HCT116 (cell line): Measurements from ENCODE around the gene TM6SF1. TPM values are rescaled to one million over a fixed set of nuclear protein-coding genes. Genes with fewer than 3 reads are reported as not detected.

Experiments
- ATAC-seq: fragments of 200-7000 bp; cut with Tn5 transposase; 2 replicates; pipeline ENCODE4 v1.9.1; 2020; ENCODE audit warnings: mild to moderate bottlenecking, moderate library complexity
- BruUV-seq: library from RNA; stranded (reverse); fragments of 400-500 nt; replicated peaks from 2 replicates; lab custom pipeline; 2021; lab: Mats Ljungman, UMichigan
- CTCF ChIA-PET: fragments of 300-600 bp; sonication (Branson Sonifier 250); formaldehyde crosslinking; loops from one replicate; lab custom pipeline; 2021; ENCODE audit warnings: antibody characterized with exemption; lab: Charles Lee
- POLR2A ChIA-PET: fragments of 300-600, 350-600 bp; sonication (Branson Sonifier 250); formaldehyde crosslinking; loops from one replicate; lab custom pipeline; 2021; ENCODE audit warnings: antibody characterized with exemption; lab: Charles Lee
- RAD21 ChIA-PET, 2 experiments: fragments of 300-600 bp; sonication (Branson Sonifier 250); formaldehyde crosslinking; loops; one replicate each; lab custom pipeline; 2023; ENCODE audit warnings: low total read pairs in 2 of 2; ENCODE audit not compliant: uncharacterized antibody in 2 of 2, unreplicated experiment in 2 of 2, low non-redundant PET in 1 of 2; lab: Charles Lee
- DNase-seq: peaks from one replicate; pipeline ENCODE4 v3.0.0-alpha.2; 2010; ENCODE audit warnings: low read depth, low spot score
- H2AFZ ChIP-seq: fragments of 200-600 bp; shearing (Covaris generic), sonication (generic); 2 replicates; pipeline ENCODE4 v1.6.1; 2017; ENCODE audit warnings: low read depth, mixed run types, mixed read lengths, antibody characterized with exemption, low read length; ENCODE audit not compliant: poor library complexity, severe bottlenecking
- H3K27ac ChIP-seq: 2 replicates; pipeline ENCODE4 v1.5.1; 2012; ENCODE audit warnings: low read depth, low read length
- H3K27me3 ChIP-seq: fragments of 200-600 bp; sonication (generic); 2 replicates; pipeline ENCODE4 v1.6.1; 2016; ENCODE audit warnings: mixed run types, low read length, mixed read lengths; ENCODE audit not compliant: insufficient read depth
- H3K36me3 ChIP-seq, 2 experiments: fragments of 200-500 bp in 1 of 2; fragments of 200-600 bp in 1 of 2; sonication (Bioruptor generic) in 1 of 2; sonication (generic) in 1 of 2; 2 replicates each; pipeline versions ENCODE4 v1.5.1 to v1.6.1; 2014 to 2016; ENCODE audit warnings: low read length in 2 of 2, inconsistent platforms in 1 of 2, mixed read lengths in 1 of 2, mixed run types in 1 of 2; ENCODE audit not compliant: insufficient read depth in 2 of 2, control insufficient read depth in 1 of 2
- H3K4me1 ChIP-seq, 2 experiments: fragments of 200-600 bp in 1 of 2; sonication (generic) in 1 of 2; 2 replicates each; pipeline versions ENCODE4 v1.5.1 to v1.6.1; 2012 to 2017; ENCODE audit warnings: low read length in 2 of 2, inconsistent platforms in 1 of 2, mild to moderate bottlenecking in 1 of 2, mixed read lengths in 1 of 2, mixed run types in 1 of 2, moderate library complexity in 1 of 2; ENCODE audit not compliant: insufficient read depth in 2 of 2, control insufficient read depth in 1 of 2
- H3K4me2 ChIP-seq: fragments of 200-600 bp; sonication (generic); 2 replicates; pipeline ENCODE4 v1.6.1; 2017; ENCODE audit warnings: mixed run types, low read length, mixed read lengths
- H3K4me3 ChIP-seq, 2 experiments: fragments of 200-600 bp in 1 of 2; sonication (generic) in 1 of 2; replicated peaks in 1 of 2; 2 replicates each; pipeline ENCODE4 v1.5.1; 2011 to 2016; ENCODE audit warnings: low read length in 2 of 2, control low read depth in 1 of 2, low read depth in 1 of 2, mild to moderate bottlenecking in 1 of 2, mixed read lengths in 1 of 2, mixed run types in 1 of 2
- H3K79me2 ChIP-seq: fragments of 200-600 bp; sonication (generic); 2 replicates; pipeline ENCODE4 v1.6.1; 2017; ENCODE audit warnings: mild to moderate bottlenecking, mixed run types, low read length, moderate library complexity, mixed read lengths; ENCODE audit not compliant: insufficient read depth
- H3K9ac ChIP-seq: fragments of 200-600 bp; sonication (generic); 2 replicates; pipeline ENCODE4 v1.6.1; 2016; ENCODE audit warnings: low read length, mixed read lengths
- H3K9me2 ChIP-seq: fragments of 200-600 bp; sonication (generic), shearing (Covaris generic); 2 replicates; pipeline ENCODE4 v1.6.1; 2017; ENCODE audit warnings: mixed run types, mild to moderate bottlenecking, moderate library complexity; ENCODE audit not compliant: insufficient read depth
- H3K9me3 ChIP-seq, 2 experiments: fragments of 200-500 bp in 1 of 2; fragments of 200-600 bp in 1 of 2; sonication (Bioruptor generic) in 1 of 2; sonication (generic) in 1 of 2; 2 replicates each; pipeline ENCODE4 v1.6.1; 2014 to 2017; ENCODE audit warnings: low read length in 2 of 2, mixed read lengths in 2 of 2, inconsistent platforms in 1 of 2, low read depth in 1 of 2, mild to moderate bottlenecking in 1 of 2, mixed run types in 1 of 2, moderate library complexity in 1 of 2; ENCODE audit not compliant: control insufficient read depth in 1 of 2, insufficient read depth in 1 of 2
- H4K20me1 ChIP-seq: fragments of 200-600 bp; sonication (generic), shearing (Covaris generic); 2 replicates; pipeline ENCODE4 v1.6.1; 2017; ENCODE audit warnings: mixed run types, mild to moderate bottlenecking, moderate library complexity; ENCODE audit not compliant: insufficient read depth
- CBX3 ChIP-seq: IDR thresholded peaks from 2 replicates; pipeline ENCODE4 v1.6.1; 2012; ENCODE audit warnings: low read depth
- EGR1 ChIP-seq: IDR thresholded peaks from 2 replicates; pipeline ENCODE4 v1.6.1; 2012; ENCODE audit warnings: low read depth
- EZH2phosphoT487 ChIP-seq: fragments of 200-600 bp; IDR thresholded peaks from 2 replicates; pipeline ENCODE4 v1.6.1; 2018; ENCODE audit warnings: antibody characterized with exemption, borderline replicate concordance
- FOSL1 ChIP-seq: IDR thresholded peaks from 2 replicates; pipeline ENCODE4 v1.6.1; 2012; ENCODE audit warnings: low read depth
- POLR2AphosphoS5 ChIP-seq: IDR thresholded peaks from 2 replicates; pipeline ENCODE4 v1.6.1; 2011; ENCODE audit warnings: mild to moderate bottlenecking, low read depth, low read length, moderate library complexity
- RAD21 ChIP-seq: IDR thresholded peaks from 2 replicates; pipeline ENCODE4 v1.6.1; 2012; ENCODE audit warnings: low read depth, mild to moderate bottlenecking
- SP1 ChIP-seq: IDR thresholded peaks from 2 replicates; pipeline ENCODE4 v1.6.1; 2012; ENCODE audit warnings: low read depth
- SRF ChIP-seq: IDR thresholded peaks from 2 replicates; pipeline ENCODE4 v1.6.1; 2012; ENCODE audit warnings: low read depth
- TCF7L2 ChIP-seq: IDR thresholded peaks from 2 replicates; pipeline ENCODE4 v1.7.0; 2011; ENCODE audit warnings: borderline replicate concordance, inconsistent platforms; ENCODE audit not compliant: insufficient read depth, insufficient read length; ENCODE audit errors: extremely low read depth
- YY1 ChIP-seq: IDR thresholded peaks from 2 replicates; pipeline ENCODE4 v1.6.1; 2011; ENCODE audit warnings: low read length, low read depth, moderate library complexity, mild to moderate bottlenecking; ENCODE audit not compliant: insufficient replicate concordance; ENCODE audit errors: extremely low read depth
- ZNF274 ChIP-seq: fragments of 200-500 bp; sonication (Bioruptor generic); IDR thresholded peaks from 2 replicates; pipeline ENCODE4 v1.6.1; 2014; ENCODE audit warnings: mild to moderate bottlenecking, low read depth, low read length, inconsistent platforms
- intact Hi-C: fragments of 100-400 bp; cut with micrococcal nuclease; formaldehyde crosslinking; loops from 2 replicates; pipeline ENCODE4 v1.10.0; 2022
- total RNA-seq: library from RNA; stranded (reverse); gene quantifications from one replicate; pipeline ENCODE4 v1.2.1, GENCODE V29; 2021; ENCODE audit not compliant: unreplicated experiment
- TF ChIP-seq, protein P1 (sequence below): IDR thresholded peaks from 2 replicates; pipeline ENCODE4 v1.6.1; 2011; ENCODE audit warnings: mild to moderate bottlenecking, low read length, moderate library complexity; ENCODE audit not compliant: insufficient replicate concordance; ENCODE audit errors: extremely low read depth
- TF ChIP-seq, protein P2 (sequence below): IDR thresholded peaks from 2 replicates; pipeline ENCODE4 v1.6.1; 2012
- TF ChIP-seq, protein P3 (sequence below): IDR thresholded peaks from 2 replicates; pipeline ENCODE4 v1.6.1; 2012

Gene TM6SF1
- total RNA-seq, 1 experiment from 2014 or later: not detected

DNA sequence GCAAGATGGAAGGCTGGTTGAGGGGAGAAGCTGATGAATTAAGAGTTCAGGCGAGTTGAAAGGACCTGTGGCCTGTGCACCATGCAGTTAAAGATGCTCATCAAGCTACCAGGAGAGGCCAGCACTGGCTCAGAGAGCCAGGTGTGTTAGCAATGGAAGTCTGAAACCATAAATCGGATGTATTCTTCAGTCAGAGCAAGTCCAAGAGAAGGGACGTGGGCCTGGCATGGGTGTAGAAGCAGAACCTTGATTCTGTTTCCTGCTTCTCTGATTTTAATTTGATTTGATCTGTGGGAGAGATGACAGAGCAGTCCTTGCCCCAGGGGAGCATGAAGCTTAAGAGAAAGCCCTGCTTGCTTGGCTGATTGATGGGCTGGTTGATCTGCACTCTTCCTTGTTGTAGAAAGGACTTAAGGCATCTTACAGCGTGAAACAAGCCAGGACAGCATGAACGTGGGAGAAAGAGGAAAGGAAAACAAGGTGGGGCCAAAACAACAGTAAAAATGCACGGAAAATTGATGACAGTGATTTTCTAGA, 10.9 kb downstream of the TM6SF1 start:
- POLR2A ChIA-PET: no interaction called here
- no TSS peak for BruUV-seq
- no peaks in the 10 kb centered on the region for H4K20me1 ChIP-seq
- CTCF ChIA-PET: no interaction called here
- H3K9ac ChIP-seq: no peak overlapping the region
- no peaks in the 10 kb centered on the region for H3K79me2 ChIP-seq
- ATAC-seq (no peak), DNase-seq (no peak)
- H3K9me3 ChIP-seq: no peaks in the 10 kb centered on the region
- no peak overlapping the region for H3K27ac ChIP-seq
- H3K4me2 ChIP-seq: no peak overlapping the region
- TF ChIP-seq TCF7L2 (no peak), EGR1 (no peak), RAD21 (no peak)
- TF ChIP-seq, protein P1, sequence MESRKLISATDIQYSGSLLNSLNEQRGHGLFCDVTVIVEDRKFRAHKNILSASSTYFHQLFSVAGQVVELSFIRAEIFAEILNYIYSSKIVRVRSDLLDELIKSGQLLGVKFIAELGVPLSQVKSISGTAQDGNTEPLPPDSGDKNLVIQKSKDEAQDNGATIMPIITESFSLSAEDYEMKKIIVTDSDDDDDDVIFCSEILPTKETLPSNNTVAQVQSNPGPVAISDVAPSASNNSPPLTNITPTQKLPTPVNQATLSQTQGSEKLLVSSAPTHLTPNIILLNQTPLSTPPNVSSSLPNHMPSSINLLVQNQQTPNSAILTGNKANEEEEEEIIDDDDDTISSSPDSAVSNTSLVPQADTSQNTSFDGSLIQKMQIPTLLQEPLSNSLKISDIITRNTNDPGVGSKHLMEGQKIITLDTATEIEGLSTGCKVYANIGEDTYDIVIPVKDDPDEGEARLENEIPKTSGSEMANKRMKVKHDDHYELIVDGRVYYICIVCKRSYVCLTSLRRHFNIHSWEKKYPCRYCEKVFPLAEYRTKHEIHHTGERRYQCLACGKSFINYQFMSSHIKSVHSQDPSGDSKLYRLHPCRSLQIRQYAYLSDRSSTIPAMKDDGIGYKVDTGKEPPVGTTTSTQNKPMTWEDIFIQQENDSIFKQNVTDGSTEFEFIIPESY: no peak
- TF ChIP-seq, protein P2, sequence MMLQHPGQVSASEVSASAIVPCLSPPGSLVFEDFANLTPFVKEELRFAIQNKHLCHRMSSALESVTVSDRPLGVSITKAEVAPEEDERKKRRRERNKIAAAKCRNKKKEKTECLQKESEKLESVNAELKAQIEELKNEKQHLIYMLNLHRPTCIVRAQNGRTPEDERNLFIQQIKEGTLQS: no peak
- H3K4me3 ChIP-seq: no peak overlapping the region
- H2AFZ ChIP-seq: no peak overlapping the region
- RAD21 ChIA-PET: no interaction called here
- intact Hi-C loops: no loop called here
- H3K9me2 ChIP-seq: no peaks in the 10 kb centered on the region
- H3K4me1 ChIP-seq: no peaks in the 10 kb centered on the region
- no peaks in the 10 kb centered on the region for H3K27me3 ChIP-seq
- no peaks in the 10 kb centered on the region for H3K36me3 ChIP-seq

DNA sequence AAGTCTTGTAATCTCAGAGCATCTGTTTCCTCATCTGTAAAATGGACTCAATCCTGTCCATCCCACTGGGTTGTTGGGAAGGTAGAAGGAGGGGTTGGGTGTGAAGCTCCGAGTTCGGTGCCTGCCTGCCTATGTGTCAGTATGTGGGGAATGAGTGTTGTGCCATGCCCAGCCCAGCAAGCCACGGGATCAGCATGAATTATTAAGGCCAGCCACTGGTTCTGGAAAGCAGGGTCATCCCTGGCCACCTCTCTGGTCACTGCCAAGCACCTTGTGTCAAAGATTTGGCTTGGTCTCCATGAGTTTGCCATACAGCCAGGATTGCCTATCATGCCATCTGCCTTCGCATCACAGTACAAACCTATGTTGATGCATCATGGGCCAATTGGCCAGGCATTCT, 11.5 kb downstream of the TM6SF1 start:
- no TSS peak for BruUV-seq
- no peaks in the 10 kb centered on the region for H4K20me1 ChIP-seq
- H3K9ac ChIP-seq: no peak overlapping the region
- H3K36me3 ChIP-seq: no peaks in the 10 kb centered on the region
- ChIA-PET RAD21 (no interaction called here), CTCF (no interaction called here), POLR2A (no interaction called here)
- H3K9me2 ChIP-seq: no peaks in the 10 kb centered on the region
- no peaks in the 10 kb centered on the region for H3K4me1 ChIP-seq
- ATAC-seq (no peak), DNase-seq (no peak)
- H3K4me2 ChIP-seq: no peak overlapping the region
- H3K79me2 ChIP-seq: no peaks in the 10 kb centered on the region
- no peak overlapping the region for H2AFZ ChIP-seq
- H3K9me3 ChIP-seq: no peaks in the 10 kb centered on the region
- intact Hi-C loops: no loop called here
- H3K4me3 ChIP-seq: no peak overlapping the region
- H3K27ac ChIP-seq: no peak overlapping the region
- H3K27me3 ChIP-seq: no peaks in the 10 kb centered on the region
- no peak for TF ChIP-seq FOSL1
- no peak for TF ChIP-seq CBX3
- TF ChIP-seq SP1: no peak
- TF ChIP-seq SRF: no peak
- TF ChIP-seq, protein P1: no peak
- TF ChIP-seq ZNF274: no peak
- TF ChIP-seq, protein P3, sequence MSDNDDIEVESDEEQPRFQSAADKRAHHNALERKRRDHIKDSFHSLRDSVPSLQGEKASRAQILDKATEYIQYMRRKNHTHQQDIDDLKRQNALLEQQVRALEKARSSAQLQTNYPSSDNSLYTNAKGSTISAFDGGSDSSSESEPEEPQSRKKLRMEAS: no peak
- TF ChIP-seq POLR2AphosphoS5: no peak
- TF ChIP-seq EZH2phosphoT487: no peak
- no peak for TF ChIP-seq YY1
